Measurements from ENCODE around the gene NCAPD2. TPM values are rescaled to one million over a fixed set of nuclear protein-coding genes. Genes with fewer than 3 reads are reported as not detected.

NCAPD2 gene
- total and polyA plus RNA-seq, 2 donors (not counting 3 experiments of a cell fraction or from before 2014, with no cell fraction given) = 41.8 to 90.1 TPM

DNA sequence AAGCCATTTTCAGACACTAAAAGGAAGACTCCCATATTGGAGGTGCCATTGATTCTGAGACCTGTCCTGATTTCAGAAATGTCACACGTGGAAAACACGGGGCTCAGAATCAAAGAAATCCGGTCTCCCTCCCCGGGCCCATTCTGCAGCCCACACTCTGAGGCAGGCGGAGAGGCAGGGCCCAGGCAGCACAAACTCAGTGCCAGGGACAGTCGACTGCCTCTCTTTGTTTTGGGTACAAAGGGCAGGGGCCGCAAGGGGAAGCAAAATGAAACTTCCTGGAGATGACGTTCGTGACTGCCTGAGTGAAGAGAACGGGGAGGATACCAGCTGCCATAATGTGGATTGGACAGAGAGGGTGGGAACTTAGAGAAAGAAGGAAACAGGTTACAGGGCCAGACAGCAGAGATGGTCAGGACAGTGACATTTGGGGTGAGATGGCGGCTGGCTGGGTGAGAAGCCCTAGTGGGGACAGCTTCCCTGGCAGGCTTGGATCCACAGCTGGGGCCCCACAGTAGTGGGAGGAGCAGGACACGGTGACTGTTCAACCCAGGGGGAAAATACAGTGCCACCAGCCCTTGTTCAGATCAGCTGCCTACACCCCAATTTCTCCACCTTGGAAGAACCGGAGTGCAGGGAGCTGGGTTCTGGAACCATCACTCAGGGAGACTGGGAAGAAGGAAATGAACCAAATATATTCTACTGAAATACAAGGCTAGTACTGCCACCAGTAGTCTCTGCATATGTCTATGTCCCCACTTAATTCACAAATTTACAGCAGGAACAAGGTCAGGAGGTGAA is 48.5 kb downstream of the NCAPD2 start:
- dilution Hi-C loops (cut with MboI; ENCODE audit: extremely low pct_ligation_motif_present, low sequenced_read_pairs) (no loop called here), intact Hi-C loops (cut with micrococcal nuclease) (no loop called here)
- Histone ChIP-seq H2AFZ (ENCODE audit: low read depth, low read length) (no peak overlapping the region), H3K27me3 (ENCODE audit: control insufficient read depth in 2 of 2, insufficient read depth in 2 of 2, low read length in 2 of 2) (no peaks in the 10 kb centered on the region), H3K4me3 (replicated peaks in 1 of 3; ENCODE audit: insufficient read depth in 1 of 3, low read depth in 1 of 3, low read length in 3 of 3) (no peak overlapping the region), H3K4me1 (ENCODE audit: control insufficient read depth, extremely low read depth, insufficient read depth, low read length) (peaks cover 25% of the 10 kb centered on the region), H3K27ac (ENCODE audit: insufficient read depth, low read depth, low read length) (peak overlapping the region; percentile 19), H3K9me3 (replicated peaks; ENCODE audit: control insufficient read depth, insufficient read depth, low read length) (no peaks in the 10 kb centered on the region), H3K9me1 (replicated peaks; ENCODE audit: control insufficient read depth, extremely low read depth, insufficient read depth, low read length) (no peaks in the 10 kb centered on the region), H3K79me2 (ENCODE audit: control insufficient read depth, insufficient read depth, low read length) (peaks cover under 1% of the 10 kb centered on the region), H3K9ac (replicated peaks; ENCODE audit: extremely low read depth, insufficient read depth, low read length) (no peak overlapping the region), H3K4me2 (ENCODE audit: insufficient read depth, low read length) (no peak overlapping the region), H4K20me1 (replicated peaks; ENCODE audit: control insufficient read depth, extremely low read depth, insufficient read depth, low read length) (no peaks in the 10 kb centered on the region), H3K36me3 (ENCODE audit: control insufficient read depth in 2 of 2, extremely low read depth in 1 of 2, insufficient read depth in 2 of 2, low read length in 2 of 2) (peaks cover 12 to 24% of the 10 kb centered on the region in 2 experiments)
- TF ChIP-seq EZH2 (IDR thresholded peaks at IDR 0.05; ENCODE audit: borderline replicate concordance, low read depth, low read length, severe bottlenecking) = no peak
- no peak for TF ChIP-seq FOS (IDR thresholded peaks at IDR 0.05; ENCODE audit: borderline replicate concordance, insufficient read depth, low read length)
- no peak for TF ChIP-seq GATA2 (IDR thresholded peaks at IDR 0.05; ENCODE audit: insufficient read depth, insufficient read length, low read depth, low read length)
- TF ChIP-seq POLR2A (IDR thresholded peaks at IDR 0.05; ENCODE audit: low read depth, low read length) = no peak
- TF ChIP-seq POLR2AphosphoS5 (IDR thresholded peaks at IDR 0.05; ENCODE audit: insufficient read depth, low read depth, low read length) = no peak
- TF ChIP-seq, protein P1, sequence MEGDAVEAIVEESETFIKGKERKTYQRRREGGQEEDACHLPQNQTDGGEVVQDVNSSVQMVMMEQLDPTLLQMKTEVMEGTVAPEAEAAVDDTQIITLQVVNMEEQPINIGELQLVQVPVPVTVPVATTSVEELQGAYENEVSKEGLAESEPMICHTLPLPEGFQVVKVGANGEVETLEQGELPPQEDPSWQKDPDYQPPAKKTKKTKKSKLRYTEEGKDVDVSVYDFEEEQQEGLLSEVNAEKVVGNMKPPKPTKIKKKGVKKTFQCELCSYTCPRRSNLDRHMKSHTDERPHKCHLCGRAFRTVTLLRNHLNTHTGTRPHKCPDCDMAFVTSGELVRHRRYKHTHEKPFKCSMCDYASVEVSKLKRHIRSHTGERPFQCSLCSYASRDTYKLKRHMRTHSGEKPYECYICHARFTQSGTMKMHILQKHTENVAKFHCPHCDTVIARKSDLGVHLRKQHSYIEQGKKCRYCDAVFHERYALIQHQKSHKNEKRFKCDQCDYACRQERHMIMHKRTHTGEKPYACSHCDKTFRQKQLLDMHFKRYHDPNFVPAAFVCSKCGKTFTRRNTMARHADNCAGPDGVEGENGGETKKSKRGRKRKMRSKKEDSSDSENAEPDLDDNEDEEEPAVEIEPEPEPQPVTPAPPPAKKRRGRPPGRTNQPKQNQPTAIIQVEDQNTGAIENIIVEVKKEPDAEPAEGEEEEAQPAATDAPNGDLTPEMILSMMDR (IDR thresholded peaks at IDR 0.05; ENCODE audit: extremely low read depth in 1 of 2, insufficient read depth in 1 of 2, low read depth in 1 of 2, low read length in 2 of 2) = no peak
- no peak for TF ChIP-seq MAX (IDR thresholded peaks at IDR 0.05; ENCODE audit: insufficient read depth, insufficient read length)
- no peak for TF ChIP-seq JUN (IDR thresholded peaks at IDR 0.05; ENCODE audit: borderline replicate concordance, insufficient read depth, insufficient read length, low read depth)
- TF ChIP-seq MYC (IDR thresholded peaks at IDR 0.05; ENCODE audit: low read depth, low read length) = no peak
- BruUV-seq (replicated peaks) = no TSS peak
- ChIA-PET CTCF (interaction anchor here (7.0 kb wide), 1 partner anchor 8 kb away, joined by 145 read pairs; the partner anchor contains the start of gene IFFO1), POLR2A (no interaction called here)
- FAIRE-seq = no peak
- no peak for DNase-seq (ENCODE audit: low read depth, low spot score)

All from endothelial cell of umbilical vein (primary cell).